OCI-LY3 (cell line): ENCODE measurements around the gene UBA52.
A peak's percentile ranks its signal among the peaks of the same experiment; 100 is the strongest.
"Not testable (repeated sequence)": the region's sequence is repeated elsewhere in the genome, so short reads cannot be mapped to it uniquely, and the experiment has no call there.

Experiments used
- H2AFZ ChIP-seq: fragments of 200-600, 300-600 bp; shearing (Covaris generic); 2 replicates; pipeline ENCODE4 v1.6.0; 2014; ENCODE audit warnings: antibody characterized with exemption, low read depth, low read length
- H3K27ac ChIP-seq: fragments of 200-600, 300-600 bp; sonication (generic); 2 replicates; pipeline ENCODE4 v1.5.1; 2014; ENCODE audit warnings: mild to moderate bottlenecking, low read length, moderate library complexity, mixed read lengths
- H3K27me3 ChIP-seq: fragments of 200-600, 300-600 bp; sonication (generic); 2 replicates; pipeline ENCODE4 v1.6.1; 2014; ENCODE audit warnings: low read depth, low read length, mixed read lengths
- H3K36me3 ChIP-seq: fragments of 200-600, 300-600 bp; sonication (generic); replicated peaks from 2 replicates; pipeline ENCODE3; 2014; ENCODE audit warnings: low read depth, low read length, mixed read lengths
- H3K4me1 ChIP-seq: fragments of 300-600, 200-600 bp; sonication (generic); 2 replicates; pipeline ENCODE4 v1.6.1; 2014; ENCODE audit warnings: low read length, mixed read lengths
- H3K4me2 ChIP-seq: fragments of 200-600, 300-600 bp; sonication (generic); 2 replicates; pipeline ENCODE4 v1.6.1; 2014; ENCODE audit warnings: low read length, mixed read lengths
- H3K4me3 ChIP-seq: fragments of 300-600, 200-600 bp; sonication (generic); 2 replicates; pipeline ENCODE4 v1.5.1; 2014; ENCODE audit warnings: antibody characterized with exemption, mild to moderate bottlenecking, low read length, moderate library complexity
- H3K79me2 ChIP-seq: fragments of 300-600, 200-600 bp; shearing (Covaris generic); 2 replicates; pipeline ENCODE4 v1.6.1; 2014; ENCODE audit warnings: mild to moderate bottlenecking, low read length, mixed read lengths
- H3K9ac ChIP-seq: fragments of 300-600, 200-600 bp; shearing (Covaris generic); 2 replicates; pipeline ENCODE4 v1.6.0; 2014; ENCODE audit warnings: mild to moderate bottlenecking, low read length, moderate library complexity
- H3K9me3 ChIP-seq: fragments of 200-600, 300-600 bp; shearing (Covaris generic); 2 replicates; pipeline ENCODE4 v1.6.1; 2014; ENCODE audit warnings: low read length, mixed read lengths; ENCODE audit not compliant: insufficient read depth
- H4K20me1 ChIP-seq: fragments of 200-600, 300-600 bp; sonication (generic); 2 replicates; pipeline ENCODE4 v1.6.1; 2016; ENCODE audit warnings: low read length, mixed read lengths; ENCODE audit not compliant: insufficient read depth
- CTCF ChIP-seq: fragments of 200-600, 300-600 bp; sonication (generic); IDR thresholded peaks from 2 replicates; pipeline ENCODE4 v1.5.1; 2014; ENCODE audit warnings: antibody characterized with exemption, low read length, low read depth
- EZH2phosphoT487 ChIP-seq: fragments of 200-600 bp; shearing (Covaris generic); IDR thresholded peaks from 2 replicates; pipeline ENCODE4 v1.6.1; 2018; ENCODE audit warnings: antibody characterized with exemption, mixed run types, low read depth

The UBA52 gene

DNA sequence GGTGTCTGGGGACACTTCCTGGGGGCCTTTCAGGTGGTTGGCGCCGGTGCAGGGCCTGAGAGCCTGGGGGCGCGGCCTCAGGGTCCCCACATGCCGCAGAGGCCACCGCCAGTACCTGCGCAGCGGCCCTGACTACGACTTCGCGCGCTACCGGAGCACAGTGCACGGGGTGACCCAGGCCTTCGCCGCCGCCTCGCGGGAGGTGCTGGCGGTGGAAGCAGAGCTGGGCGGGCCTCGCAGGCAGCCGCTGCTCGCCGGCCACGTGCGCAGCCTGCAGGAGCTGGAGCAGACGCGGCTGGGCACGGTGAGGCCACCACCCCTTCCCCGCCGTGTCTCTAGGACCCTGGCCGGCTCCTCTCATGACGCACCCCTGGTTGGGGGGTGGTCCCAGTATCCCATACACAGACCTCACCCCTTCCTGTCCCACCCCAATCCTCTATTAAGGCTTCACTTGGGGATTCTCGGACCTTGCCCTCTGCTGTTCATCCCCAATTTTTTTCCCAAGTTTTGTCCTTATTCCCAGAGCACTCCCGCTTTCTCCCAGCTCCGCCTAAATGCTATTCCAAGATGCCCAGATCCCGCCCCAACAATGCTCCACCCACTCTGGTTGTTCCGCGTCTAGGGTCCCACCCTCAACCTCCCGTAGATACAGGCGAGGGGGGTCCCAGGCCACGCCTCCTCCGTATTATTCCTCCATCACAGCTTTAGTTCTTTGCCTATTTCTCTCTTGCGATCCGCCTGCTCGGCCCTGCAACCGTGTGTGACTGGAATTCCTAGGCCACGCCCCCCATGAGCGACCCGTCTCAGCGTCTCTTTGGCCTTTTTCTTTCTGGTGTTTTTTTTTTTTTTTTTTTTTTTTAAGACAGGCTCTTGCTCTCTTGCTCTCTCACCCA, 18.0 kb downstream of the UBA52 start:
- peak; percentile 28 for TF ChIP-seq CTCF
- no peak for TF ChIP-seq EZH2phosphoT487
- Histone ChIP-seq H2AFZ (peak overlapping the region; percentile 22; the same call in 1 of the 2 replicates), H3K4me3 (peak overlapping the region; percentile 86), H3K4me2 (peak overlapping the region; percentile 98), H3K9ac (peak overlapping the region; percentile 92), H4K20me1 (no peaks in the 10 kb centered on the region; the same call in 1 of the 2 replicates), H3K9me3 (peaks cover 6% of the 10 kb centered on the region; the same call in 1 of the 2 replicates), H3K27me3 (no peaks in the 10 kb centered on the region), H3K36me3 (peaks cover 13% of the 10 kb centered on the region), H3K79me2 (peaks cover 15% of the 10 kb centered on the region), H3K4me1 (peaks cover 35% of the 10 kb centered on the region), H3K27ac (peak overlapping the region; percentile 92)

DNA sequence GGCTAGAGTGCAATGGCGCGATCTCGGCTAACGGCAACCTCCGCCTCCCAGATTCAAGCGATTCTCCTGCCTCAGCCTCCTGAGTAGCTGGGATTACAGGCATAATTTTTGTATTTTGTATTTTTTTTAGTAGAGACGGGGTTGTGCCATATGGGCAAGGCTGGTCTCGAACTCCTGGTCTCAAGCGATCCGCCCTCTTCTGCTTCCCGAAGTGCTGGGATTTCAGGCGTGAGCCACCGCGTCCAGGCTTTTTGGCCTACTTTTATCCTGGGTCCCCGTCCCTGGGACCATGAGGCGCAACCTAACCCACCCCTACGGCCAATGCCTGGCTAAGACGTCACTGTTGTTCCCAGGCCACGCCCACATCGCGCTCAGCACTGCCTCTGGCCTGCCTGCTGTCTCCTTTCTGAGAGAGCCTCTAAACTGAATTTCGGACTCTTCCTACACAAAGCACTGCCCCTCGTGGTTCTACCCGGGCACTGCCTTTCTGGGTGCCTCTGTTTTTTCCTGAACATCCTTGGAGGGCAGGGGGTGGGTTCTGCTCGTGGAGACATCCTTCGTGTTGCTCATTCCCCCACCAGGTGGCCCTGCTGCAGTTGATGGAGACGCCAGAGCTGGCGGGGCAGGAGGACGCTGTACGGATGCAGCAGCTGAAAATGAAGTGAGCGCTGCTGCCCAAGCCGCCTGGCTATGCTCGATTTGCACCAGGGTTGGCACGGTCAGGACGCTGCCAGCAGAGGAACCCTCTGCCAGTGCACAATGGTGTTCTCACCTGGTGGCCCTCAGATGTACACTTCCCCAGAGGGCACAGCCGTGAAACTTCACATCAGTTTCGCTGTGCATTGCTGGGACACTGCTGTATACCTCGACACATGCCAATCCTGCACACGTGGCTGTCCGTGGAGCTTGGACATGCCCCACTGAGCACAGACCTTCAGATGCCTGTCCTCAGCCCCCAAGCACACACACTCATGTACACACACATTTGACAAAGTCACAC, 18.9 kb downstream of the UBA52 start:
- Histone ChIP-seq H3K9me3 (peaks cover 6% of the 10 kb centered on the region; the same call in 1 of the 2 replicates), H3K27ac (no peak overlapping the region), H3K36me3 (peaks cover 13% of the 10 kb centered on the region), H3K27me3 (no peaks in the 10 kb centered on the region), H3K4me1 (peaks cover 39% of the 10 kb centered on the region), H3K79me2 (peaks cover 15% of the 10 kb centered on the region), H2AFZ (no peak overlapping the region), H4K20me1 (no peaks in the 10 kb centered on the region; the same call in 1 of the 2 replicates), H3K4me2 (peak overlapping the region; percentile 98), H3K9ac (no peak overlapping the region), H3K4me3 (peak overlapping the region; percentile 86)
- TF ChIP-seq EZH2phosphoT487 (no peak), CTCF (peak; percentile 14; the same call in 1 of the 2 replicates)

DNA sequence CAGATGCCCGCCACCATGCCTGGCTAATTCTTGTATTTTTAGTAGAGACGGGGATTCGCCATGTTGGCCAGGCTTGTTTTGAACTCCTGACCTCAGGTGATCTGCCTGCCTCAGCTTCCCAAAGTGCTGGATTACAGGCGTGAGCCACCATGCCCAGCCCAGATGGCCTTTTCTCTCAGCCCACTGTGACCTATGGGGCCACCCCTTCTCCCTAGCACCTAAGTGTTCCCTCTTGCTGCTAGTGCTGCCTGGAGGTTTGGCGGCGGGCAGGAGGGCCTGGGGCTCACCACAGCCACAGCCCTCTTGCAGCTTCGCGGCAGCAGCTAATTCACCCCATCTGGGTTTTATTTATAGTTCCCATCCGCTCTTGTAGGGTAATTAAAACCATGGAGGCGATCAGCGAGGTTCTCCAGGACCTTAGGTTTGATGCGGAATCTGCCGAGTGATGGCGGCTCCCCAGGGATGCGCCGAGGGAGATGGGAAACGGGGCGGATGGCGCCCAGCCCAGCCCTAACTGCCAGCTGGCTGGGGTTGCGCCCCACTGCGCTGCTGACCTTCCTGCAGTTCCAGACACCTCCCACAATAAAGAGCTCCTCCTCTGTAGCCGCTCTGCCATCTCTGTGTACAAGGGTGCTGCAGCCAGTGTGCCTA, 20.2 kb downstream of the UBA52 start:
- H2AFZ ChIP-seq: no peak overlapping the region
- peaks cover 2% of the 10 kb centered on the region; the same call in 1 of the 2 replicates for H3K9me3 ChIP-seq
- no peaks in the 10 kb centered on the region; the same call in 1 of the 2 replicates for H4K20me1 ChIP-seq
- H3K9ac ChIP-seq: no peak overlapping the region
- no peak overlapping the region for H3K4me3 ChIP-seq
- H3K36me3 ChIP-seq: peaks cover 10% of the 10 kb centered on the region
- H3K27me3 ChIP-seq: no peaks in the 10 kb centered on the region
- peaks cover 26% of the 10 kb centered on the region for H3K4me1 ChIP-seq
- H3K79me2 ChIP-seq: peaks cover 15% of the 10 kb centered on the region
- TF ChIP-seq EZH2phosphoT487 (no peak), CTCF (no peak)
- no peak overlapping the region for H3K27ac ChIP-seq
- H3K4me2 ChIP-seq: no peak overlapping the region

GRCh38 chr19:18592732-18593131, 21.1 kb downstream of the UBA52 start:
- H4K20me1 ChIP-seq, H3K27ac ChIP-seq, H3K9ac ChIP-seq, H3K4me3 ChIP-seq, H2AFZ ChIP-seq, H3K9me3 ChIP-seq, H3K27me3 ChIP-seq, H3K36me3 ChIP-seq, H3K4me2 ChIP-seq: not testable (repeated sequence)
- Histone ChIP-seq H3K79me2 (peaks cover 15% of the 10 kb centered on the region), H3K4me1 (peaks cover 21% of the 10 kb centered on the region)
